Effector memory CD8-positive, alpha-beta T cell (primary cell): ENCODE results near the gene IGFBP1.

ENCODE experiments used
- ATAC-seq: fragments of 150-1000 bp; cut with Tn5 transposase; replicated peaks from 2 replicates; pipeline ENCODE4 v1.10.0; 2021; ENCODE audit warnings: mild to moderate bottlenecking, moderate library complexity
- DNase-seq, 3 experiments: peaks; one replicate each; pipeline ENCODE4 v3.0.0; 2021
- H3K27ac Mint-ChIP-seq, 2 donors: one replicate each; pipeline ENCODE4 v1.8.0; 2022; ENCODE audit warnings: mild to moderate bottlenecking in 2 of 2, mixed read lengths in 2 of 2, moderate library complexity in 2 of 2
- H3K27me3 Mint-ChIP-seq, 2 donors: one replicate each; pipeline ENCODE4 v1.8.0; 2022; ENCODE audit warnings: mixed read lengths in 2 of 2
- H3K36me3 Mint-ChIP-seq: one replicate; pipeline ENCODE4 v1.8.0; 2022; ENCODE audit warnings: mild to moderate bottlenecking, moderate library complexity, mixed read lengths; ENCODE audit not compliant: insufficient read depth
- H3K4me1 Mint-ChIP-seq, 2 donors: one replicate each; pipeline ENCODE4 v1.8.0; 2022; ENCODE audit warnings: low read depth in 2 of 2, mixed read lengths in 2 of 2
- H3K4me3 Mint-ChIP-seq, 2 donors: one replicate each; pipeline ENCODE4 v1.8.0; 2022; ENCODE audit warnings: mild to moderate bottlenecking in 2 of 2, mixed read lengths in 2 of 2, moderate library complexity in 2 of 2
- H3K9me3 Mint-ChIP-seq, 2 donors: one replicate each; pipeline ENCODE4 v1.8.0; 2022; ENCODE audit warnings: mixed read lengths in 2 of 2

IGFBP1 gene

GRCh38 chr7:45886931-45887667 is 1.2 kb upstream of the IGFBP1 start:
- Mint-ChIP-seq H3K9me3 (no peaks in the 10 kb centered on the region), H3K27me3 (peaks cover 64 to 89% of the 10 kb centered on the region in 2 donors), H3K36me3 (peaks cover 5% of the 10 kb centered on the region), H3K4me1 (no peaks in the 10 kb centered on the region), H3K4me3 (no peak overlapping the region), H3K27ac (no peak overlapping the region)
- DNase-seq (no peak), ATAC-seq (no peak)

DNA sequence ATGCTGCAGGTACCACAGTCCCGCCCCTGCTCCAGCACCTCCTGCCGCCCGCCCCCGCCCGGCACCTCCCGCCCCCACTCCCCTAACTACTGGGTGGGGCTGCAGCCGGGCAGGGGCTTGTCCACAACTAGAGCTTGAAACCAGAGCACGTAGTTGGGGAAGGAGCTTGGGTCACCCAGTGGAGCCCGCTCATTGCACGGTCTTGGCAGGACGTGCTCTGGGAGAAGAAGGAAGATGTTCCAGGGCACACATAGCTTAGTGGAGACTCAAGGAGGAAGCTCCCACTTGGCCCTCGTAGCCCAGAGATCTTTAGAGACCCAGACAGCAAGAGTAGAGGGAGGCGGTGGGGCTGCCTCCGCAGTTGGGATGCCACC is 692 bp downstream of the IGFBP1 start:
- H3K36me3 Mint-ChIP-seq = peaks cover 5% of the 10 kb centered on the region
- H3K4me1 Mint-ChIP-seq = no peaks in the 10 kb centered on the region
- peaks cover 58 to 94% of the 10 kb centered on the region in 2 donors for H3K27me3 Mint-ChIP-seq
- no peak overlapping the region for H3K27ac Mint-ChIP-seq
- H3K4me3 Mint-ChIP-seq = no peak overlapping the region
- ATAC-seq (no peak), DNase-seq (no peak)
- no peaks in the 10 kb centered on the region for H3K9me3 Mint-ChIP-seq

DNA sequence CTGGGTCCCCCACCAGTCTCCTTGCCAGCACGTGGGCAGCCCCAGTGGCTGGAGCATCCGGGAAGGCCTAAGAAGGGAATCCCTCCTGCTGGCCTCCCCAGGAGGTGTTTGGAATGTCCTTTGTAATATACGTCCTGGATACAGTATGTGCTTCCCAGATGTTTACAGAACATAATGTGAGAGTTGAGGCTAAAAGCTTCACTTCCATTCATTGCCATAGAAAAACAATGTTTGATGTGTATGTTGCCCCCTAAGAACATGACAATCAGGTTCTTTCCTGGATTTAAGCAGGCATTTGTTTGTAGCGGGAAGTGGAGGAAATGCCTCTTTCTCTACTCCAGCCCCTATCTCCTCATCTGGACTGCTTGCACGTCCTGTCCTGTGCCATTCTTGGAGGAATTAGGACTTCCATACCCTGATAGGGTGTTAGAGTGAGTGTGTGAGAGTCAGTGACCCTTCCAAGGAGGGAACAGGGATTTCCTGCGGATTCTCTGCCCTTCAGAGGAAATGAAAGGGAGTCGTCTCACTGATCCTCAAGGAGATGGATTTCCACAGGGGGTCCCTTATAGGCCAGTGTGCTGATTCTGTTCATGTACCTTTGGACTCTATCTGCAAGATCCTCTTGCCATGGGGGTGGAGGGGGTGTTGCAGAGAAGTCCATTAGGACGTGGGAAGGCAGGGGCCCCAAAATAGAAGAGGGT is 1.2 kb downstream of the IGFBP1 start:
- Mint-ChIP-seq H3K27me3 (peaks cover 58 to 94% of the 10 kb centered on the region in 2 donors), H3K4me3 (no peak overlapping the region), H3K27ac (no peak overlapping the region), H3K36me3 (peaks cover 5% of the 10 kb centered on the region), H3K4me1 (no peaks in the 10 kb centered on the region), H3K9me3 (no peaks in the 10 kb centered on the region)
- no peak for ATAC-seq
- no peak for DNase-seq

DNA sequence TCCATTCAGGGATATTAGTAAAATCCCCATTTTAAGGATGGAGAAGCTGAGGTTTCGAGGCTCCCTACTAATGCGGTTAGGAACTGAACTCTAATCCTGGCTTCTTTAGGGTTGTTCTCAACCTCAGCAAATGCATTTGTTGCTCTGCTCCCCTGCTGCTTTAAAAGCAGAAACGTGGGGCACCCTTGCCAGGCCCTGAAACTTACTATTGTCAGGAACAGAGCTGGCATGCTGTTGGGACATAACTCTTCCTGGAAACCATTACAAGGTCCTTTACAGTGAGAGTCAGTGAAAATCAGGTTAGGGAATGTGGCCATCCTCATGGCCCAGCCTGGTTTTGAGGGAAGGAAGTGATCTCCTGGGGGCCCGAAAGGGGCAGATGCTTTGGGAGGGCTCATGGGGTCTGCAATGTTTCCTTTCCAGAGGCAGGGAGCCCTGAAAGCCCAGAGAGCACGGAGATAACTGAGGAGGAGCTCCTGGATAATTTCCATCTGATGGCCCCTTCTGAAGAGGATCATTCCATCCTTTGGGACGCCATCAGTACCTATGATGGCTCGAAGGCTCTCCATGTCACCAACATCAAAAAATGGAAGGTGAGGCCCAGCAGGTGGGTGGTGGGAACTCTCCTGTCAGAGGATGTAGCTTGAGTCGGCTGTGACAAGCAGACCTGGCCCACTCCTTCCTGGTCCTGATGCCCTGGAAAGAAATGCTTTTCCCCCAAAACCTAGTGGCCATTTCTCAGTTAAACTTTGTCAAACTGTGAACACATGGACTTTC is 2.0 kb downstream of the IGFBP1 start:
- Mint-ChIP-seq H3K27me3 (peaks cover 58 to 94% of the 10 kb centered on the region in 2 donors), H3K4me3 (no peak overlapping the region), H3K4me1 (no peaks in the 10 kb centered on the region), H3K27ac (no peak overlapping the region), H3K36me3 (peaks cover 2% of the 10 kb centered on the region), H3K9me3 (no peaks in the 10 kb centered on the region)
- DNase-seq (no peak), ATAC-seq (no peak)

DNA sequence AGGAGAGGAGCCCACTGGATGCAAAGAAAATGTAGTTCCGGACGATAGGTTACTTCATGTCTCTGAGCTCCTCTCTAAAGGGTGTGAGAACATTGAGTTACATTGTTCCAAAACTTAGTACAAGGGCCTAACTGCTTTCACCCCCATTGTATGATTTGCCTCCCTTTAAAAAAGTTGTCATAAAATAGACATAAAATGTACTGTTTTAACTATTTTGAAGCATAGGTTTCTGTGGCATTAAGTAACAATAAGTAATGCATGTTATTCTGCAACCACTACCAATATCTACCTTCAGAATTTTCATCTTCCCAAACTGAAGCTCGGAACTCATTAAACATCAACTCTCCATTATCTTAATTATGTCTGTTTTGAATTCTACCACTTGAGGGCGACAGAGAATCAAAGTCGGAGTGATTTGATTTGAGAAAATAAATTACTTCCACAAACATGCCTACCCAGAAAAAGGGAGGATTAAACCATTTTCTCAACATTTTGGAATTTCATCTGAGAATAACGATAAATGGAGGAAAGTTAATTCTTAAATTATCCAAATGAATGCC is 2.7 kb downstream of the IGFBP1 start:
- peaks cover 60 to 96% of the 10 kb centered on the region in 2 donors for H3K27me3 Mint-ChIP-seq
- ATAC-seq (no peak), DNase-seq (no peak)
- H3K4me1 Mint-ChIP-seq = no peaks in the 10 kb centered on the region
- H3K36me3 Mint-ChIP-seq = peaks cover 2% of the 10 kb centered on the region
- no peak overlapping the region for H3K27ac Mint-ChIP-seq
- H3K4me3 Mint-ChIP-seq = no peak overlapping the region
- no peaks in the 10 kb centered on the region for H3K9me3 Mint-ChIP-seq

- Mint-ChIP-seq H3K4me3 (no peak overlapping the region), H3K36me3 (peaks cover 2% of the 10 kb centered on the region), H3K9me3 (no peaks in the 10 kb centered on the region), H3K27me3 (peaks cover 65 to 98% of the 10 kb centered on the region in 2 donors), H3K4me1 (no peaks in the 10 kb centered on the region), H3K27ac (no peak overlapping the region)
- ATAC-seq (no peak), DNase-seq (no peak)
Measured at GRCh38 chr7:45891462-45892402, 3.4 kb downstream of the IGFBP1 start.

GRCh38 chr7:45892407-45893035 is 4.2 kb downstream of the IGFBP1 start:
- Mint-ChIP-seq H3K9me3 (no peaks in the 10 kb centered on the region), H3K27ac (no peak overlapping the region), H3K4me3 (no peak overlapping the region), H3K27me3 (peaks cover 60 to 92% of the 10 kb centered on the region in 2 donors), H3K4me1 (no peaks in the 10 kb centered on the region), H3K36me3 (peaks cover 2% of the 10 kb centered on the region)
- DNase-seq = no peak
- ATAC-seq = no peak

GRCh38 chr7:45893374-45893995 is 5.2 kb downstream of the IGFBP1 start:
- no peak overlapping the region for H3K27ac Mint-ChIP-seq
- DNase-seq (no peak), ATAC-seq (no peak)
- peaks cover 2% of the 10 kb centered on the region for H3K36me3 Mint-ChIP-seq
- no peak overlapping the region for H3K4me3 Mint-ChIP-seq
- no peaks in the 10 kb centered on the region for H3K9me3 Mint-ChIP-seq
- no peaks in the 10 kb centered on the region for H3K4me1 Mint-ChIP-seq
- H3K27me3 Mint-ChIP-seq = peaks cover 52 to 89% of the 10 kb centered on the region in 2 donors

GRCh38 chr7:45893996-45894664 is 5.8 kb downstream of the IGFBP1 start:
- no peak overlapping the region for H3K27ac Mint-ChIP-seq
- peaks cover 2% of the 10 kb centered on the region for H3K36me3 Mint-ChIP-seq
- ATAC-seq (no peak), DNase-seq (no peak)
- H3K4me1 Mint-ChIP-seq = no peaks in the 10 kb centered on the region
- peaks cover 51 to 83% of the 10 kb centered on the region in 2 donors for H3K27me3 Mint-ChIP-seq
- no peak overlapping the region for H3K4me3 Mint-ChIP-seq
- no peaks in the 10 kb centered on the region for H3K9me3 Mint-ChIP-seq

DNA sequence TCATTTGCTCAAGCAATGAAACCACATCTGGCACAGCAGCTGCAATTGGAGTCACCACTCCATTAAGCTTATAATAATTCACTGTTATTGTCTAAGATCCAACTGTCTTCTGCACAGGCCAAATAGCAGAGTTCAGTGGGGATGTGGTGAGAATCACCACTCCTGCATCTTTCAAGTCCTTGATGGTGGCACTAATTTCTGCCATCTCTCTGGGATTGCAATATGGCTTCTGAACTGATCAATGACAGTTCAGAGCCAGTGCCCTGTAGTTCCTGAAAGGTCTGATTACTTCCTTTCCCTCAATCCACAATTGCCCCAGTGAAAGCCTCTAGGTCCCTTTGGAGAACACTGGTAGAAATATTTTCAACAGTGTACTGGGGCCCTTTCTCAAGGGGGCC is 6.4 kb downstream of the IGFBP1 start:
- DNase-seq (no peak), ATAC-seq (no peak)
- Mint-ChIP-seq H3K36me3 (peaks cover 2% of the 10 kb centered on the region), H3K27me3 (peaks cover 45 to 77% of the 10 kb centered on the region in 2 donors), H3K9me3 (no peaks in the 10 kb centered on the region), H3K4me1 (no peaks in the 10 kb centered on the region), H3K27ac (no peak overlapping the region), H3K4me3 (no peak overlapping the region)

- Mint-ChIP-seq H3K36me3 (no peaks in the 10 kb centered on the region), H3K4me3 (no peak overlapping the region), H3K27me3 (peaks cover 30 to 64% of the 10 kb centered on the region in 2 donors), H3K4me1 (no peaks in the 10 kb centered on the region), H3K9me3 (no peaks in the 10 kb centered on the region), H3K27ac (no peak overlapping the region)
- DNase-seq (no peak), ATAC-seq (no peak)
Measured at GRCh38 chr7:45897042-45897690, 8.9 kb downstream of the IGFBP1 start.
